Muscle layer of duodenum (tissue), 2 donors: ENCODE results near the gene PBXIP1.
A peak's percentile ranks its signal among the peaks of the same experiment; 100 is the strongest.

Experiments
- H3K27ac ChIP-seq: one replicate; pipeline ENCODE4 v1.7.0; 2013; ENCODE audit warnings: mild to moderate bottlenecking, low read length
- H3K27me3 ChIP-seq: one replicate; pipeline ENCODE4 v1.7.0; 2013; ENCODE audit warnings: low read depth, mild to moderate bottlenecking, control low read depth, low read length
- H3K36me3 ChIP-seq, 2 donors: one replicate each; pipeline ENCODE4 v1.7.0; 2013; ENCODE audit warnings: low read length in 2 of 2, control low read depth in 1 of 2, mild to moderate bottlenecking in 1 of 2; ENCODE audit not compliant: insufficient read depth in 2 of 2, control insufficient read depth in 1 of 2
- H3K4me1 ChIP-seq, 2 donors: one replicate each; pipeline ENCODE4 v1.7.0; 2013; ENCODE audit warnings: low read length in 2 of 2, mild to moderate bottlenecking in 2 of 2, control low read depth in 1 of 2, moderate library complexity in 1 of 2; ENCODE audit not compliant: insufficient read depth in 2 of 2, control insufficient read depth in 1 of 2
- H3K4me3 ChIP-seq, 2 donors: one replicate each; pipeline ENCODE4 v1.7.0; 2013; ENCODE audit warnings: low read length in 2 of 2, low read depth in 1 of 2, mild to moderate bottlenecking in 1 of 2
- H3K9me3 ChIP-seq, 2 donors: one replicate each; pipeline ENCODE4 v1.7.0; 2013; ENCODE audit warnings: low read length in 2 of 2, control low read depth in 1 of 2, mild to moderate bottlenecking in 1 of 2; ENCODE audit not compliant: control insufficient read depth in 1 of 2
- donor health status: healthy.

The PBXIP1 gene, protein sequence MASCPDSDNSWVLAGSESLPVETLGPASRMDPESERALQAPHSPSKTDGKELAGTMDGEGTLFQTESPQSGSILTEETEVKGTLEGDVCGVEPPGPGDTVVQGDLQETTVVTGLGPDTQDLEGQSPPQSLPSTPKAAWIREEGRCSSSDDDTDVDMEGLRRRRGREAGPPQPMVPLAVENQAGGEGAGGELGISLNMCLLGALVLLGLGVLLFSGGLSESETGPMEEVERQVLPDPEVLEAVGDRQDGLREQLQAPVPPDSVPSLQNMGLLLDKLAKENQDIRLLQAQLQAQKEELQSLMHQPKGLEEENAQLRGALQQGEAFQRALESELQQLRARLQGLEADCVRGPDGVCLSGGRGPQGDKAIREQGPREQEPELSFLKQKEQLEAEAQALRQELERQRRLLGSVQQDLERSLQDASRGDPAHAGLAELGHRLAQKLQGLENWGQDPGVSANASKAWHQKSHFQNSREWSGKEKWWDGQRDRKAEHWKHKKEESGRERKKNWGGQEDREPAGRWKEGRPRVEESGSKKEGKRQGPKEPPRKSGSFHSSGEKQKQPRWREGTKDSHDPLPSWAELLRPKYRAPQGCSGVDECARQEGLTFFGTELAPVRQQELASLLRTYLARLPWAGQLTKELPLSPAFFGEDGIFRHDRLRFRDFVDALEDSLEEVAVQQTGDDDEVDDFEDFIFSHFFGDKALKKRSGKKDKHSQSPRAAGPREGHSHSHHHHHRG

DNA sequence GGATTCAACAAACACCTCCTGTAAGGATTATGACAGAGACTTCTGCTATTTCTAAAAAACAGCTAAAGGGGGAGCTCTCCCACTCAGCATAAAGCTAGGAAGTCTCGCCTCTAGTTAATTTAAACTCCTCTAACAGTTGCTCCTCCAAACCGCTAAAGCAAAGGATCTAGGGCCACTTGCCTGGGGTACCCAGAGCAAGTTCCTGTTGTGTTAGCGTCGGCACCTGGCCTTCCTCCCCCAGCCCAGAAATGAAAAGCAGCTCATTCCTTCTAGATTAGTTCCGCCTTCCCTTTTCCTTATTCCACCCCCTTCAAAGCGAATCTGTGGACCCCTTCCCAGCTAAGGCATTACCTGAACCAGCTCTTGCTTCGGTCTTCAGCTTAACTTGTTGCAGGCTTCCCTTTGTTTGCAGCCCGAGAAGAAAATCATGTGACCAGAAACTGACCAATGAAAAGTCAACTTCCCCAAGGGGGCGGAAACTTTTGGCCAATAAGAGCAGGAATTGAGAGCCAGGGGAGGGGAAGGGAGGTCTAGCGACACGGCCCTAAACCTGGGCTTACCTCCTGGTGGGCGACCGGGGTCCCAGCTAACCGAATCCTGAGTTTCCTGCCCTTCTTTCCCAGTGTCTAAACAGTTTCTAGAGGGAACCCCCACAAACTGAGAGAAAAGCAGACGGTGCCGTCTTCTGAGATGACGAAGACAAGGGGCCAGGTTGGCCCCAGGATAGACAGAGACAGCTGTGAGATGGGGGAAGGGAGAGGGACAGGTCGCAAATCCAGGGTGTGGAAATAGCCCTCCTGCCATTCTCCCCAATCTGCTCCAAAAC, at the start of gene PBXIP1:
Gene PBXIP1 (minus strand): TSS at position 382 of the 826 bp plus-strand sequence. CDS start 2,378 bp downstream, outside the sequence.
- Histone ChIP-seq H3K4me1 (peaks cover 30 to 69% of the 10 kb centered on the region in 2 donors), H3K36me3 (peaks cover 7 to 23% of the 10 kb centered on the region in 2 donors), H3K4me3 (peak within 1 kb of the TSS; percentile 78 to 96), H3K9me3 (no peaks in the 10 kb centered on the region), H3K27me3 (no peaks in the 10 kb centered on the region), H3K27ac (peak within 1 kb of the TSS; percentile 83)

DNA sequence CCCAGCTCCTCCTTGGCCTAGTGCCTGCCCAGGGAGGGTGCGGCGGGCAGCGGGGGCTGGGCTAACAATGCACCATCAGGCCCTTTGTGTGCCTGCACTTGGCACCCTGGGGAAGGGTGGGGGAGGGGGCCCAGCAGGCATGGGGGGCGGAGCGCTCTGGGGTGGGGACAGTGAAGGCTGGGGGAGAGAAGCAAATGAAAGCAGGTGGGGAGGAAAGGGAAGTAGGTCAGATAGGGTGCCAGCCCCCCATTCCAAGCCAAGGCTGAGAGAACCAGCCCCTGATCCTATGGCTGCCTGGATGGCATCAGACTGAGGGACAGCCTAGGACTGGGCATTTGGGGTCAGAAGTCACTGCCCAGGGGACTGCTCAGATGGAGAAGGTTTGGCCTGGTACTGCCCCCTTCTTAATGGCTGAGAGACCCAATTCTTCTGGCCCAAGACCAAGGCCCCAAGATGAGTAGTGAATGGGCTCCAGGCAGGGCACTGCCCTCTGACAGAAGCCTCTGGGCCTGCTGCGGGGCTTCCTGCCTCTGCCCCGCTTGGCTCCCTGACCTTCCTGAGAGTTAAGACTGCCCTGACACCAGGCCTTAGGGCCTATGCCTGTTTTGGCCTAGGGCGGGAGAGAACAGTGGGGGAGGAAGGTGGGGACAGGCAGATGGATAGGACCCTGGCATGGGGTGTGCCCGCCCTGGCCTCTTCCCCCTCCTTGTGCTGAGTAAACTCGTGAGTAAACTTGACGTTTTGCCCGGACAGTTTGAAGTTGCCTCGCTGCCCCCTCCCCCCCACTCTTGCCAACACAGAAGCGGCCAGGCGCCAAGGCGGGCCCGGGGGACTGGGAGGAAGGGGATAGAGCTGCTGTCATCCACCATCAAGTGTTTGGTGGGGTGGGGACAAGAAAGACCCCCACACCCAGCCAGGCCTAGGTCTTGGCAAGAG, 49.4 kb upstream of the PBXIP1 start:
- peak overlapping the region; percentile 92 to 93 for H3K4me3 ChIP-seq
- H3K9me3 ChIP-seq, result no peaks in the 10 kb centered on the region
- H3K27me3 ChIP-seq, result no peaks in the 10 kb centered on the region
- H3K4me1 ChIP-seq, result peaks cover 18 to 38% of the 10 kb centered on the region in 2 donors
- peaks cover 0 to 5% of the 10 kb centered on the region in 2 donors for H3K36me3 ChIP-seq
- peak overlapping the region; percentile 97 for H3K27ac ChIP-seq

DNA sequence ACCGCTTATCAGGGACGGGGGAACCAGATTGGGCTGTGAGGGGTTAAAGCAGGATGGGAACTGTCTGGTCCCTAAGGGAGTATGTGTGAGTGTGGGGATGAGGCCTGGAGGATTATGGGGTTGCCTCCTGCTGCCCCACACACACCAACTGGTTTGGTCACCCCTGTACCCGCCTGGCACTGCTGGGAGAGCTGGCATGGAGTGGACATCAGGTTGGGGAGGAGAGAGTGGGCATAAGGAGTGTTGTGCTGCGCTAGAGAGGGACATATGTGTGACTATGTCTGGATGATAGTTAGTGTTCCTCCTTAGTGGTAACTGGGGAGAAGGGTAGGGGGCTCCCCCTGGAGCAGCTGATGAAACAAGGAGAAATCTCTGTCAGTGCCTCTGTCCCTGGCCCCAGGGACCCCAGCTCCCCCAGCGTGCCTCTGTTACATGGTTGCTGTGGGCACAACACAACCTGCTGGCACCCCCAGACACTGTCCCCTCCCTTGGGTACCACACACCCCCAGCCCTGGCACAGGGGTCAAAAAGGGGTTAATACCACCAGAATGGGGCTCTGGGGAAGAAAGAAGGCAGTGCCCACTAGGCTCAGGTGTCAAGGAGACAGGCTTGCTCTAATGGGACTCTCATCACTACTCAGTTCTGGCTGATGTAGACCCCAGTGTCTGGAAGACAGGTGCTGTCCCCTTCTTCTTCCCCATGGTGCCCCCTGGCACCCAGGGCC, 48.6 kb upstream of the PBXIP1 start:
- peaks cover 0 to 5% of the 10 kb centered on the region in 2 donors for H3K36me3 ChIP-seq
- H3K4me1 ChIP-seq, result peaks cover 17 to 40% of the 10 kb centered on the region in 2 donors
- H3K27ac ChIP-seq, result peak overlapping the region; percentile 97
- peak overlapping the region; percentile 92 to 93 for H3K4me3 ChIP-seq
- H3K9me3 ChIP-seq, result no peaks in the 10 kb centered on the region
- H3K27me3 ChIP-seq, result no peaks in the 10 kb centered on the region

DNA sequence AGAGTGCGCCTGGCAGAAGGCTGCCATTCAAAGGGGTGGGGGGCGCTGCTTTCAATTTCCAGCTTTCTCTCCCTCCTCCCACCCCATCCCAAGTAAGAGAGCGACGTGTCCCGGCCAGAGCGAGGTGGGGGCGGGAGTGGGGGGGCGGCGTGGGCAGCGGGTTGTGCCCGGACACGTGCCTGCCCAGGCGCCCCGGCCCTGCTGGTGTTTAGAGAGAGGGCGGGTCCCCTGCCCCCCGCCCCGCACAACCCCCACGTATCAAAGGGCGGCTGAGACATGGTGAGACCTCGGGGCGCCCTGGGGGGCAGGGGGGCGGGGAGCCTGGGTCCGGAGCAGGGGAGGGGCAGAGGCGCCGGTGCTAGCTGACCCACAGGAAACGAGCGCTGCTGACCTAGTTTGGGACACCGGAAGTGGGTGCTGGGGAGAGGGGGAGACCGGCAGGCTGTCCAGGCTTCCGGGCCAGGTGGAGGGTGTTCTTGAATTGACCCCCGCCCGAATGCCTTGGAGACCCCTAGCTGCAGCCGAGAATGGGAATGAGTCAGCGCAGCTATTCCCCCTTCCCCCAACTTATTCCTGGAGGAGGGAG, 48.0 kb upstream of the PBXIP1 start:
- peaks cover 17 to 45% of the 10 kb centered on the region in 2 donors for H3K4me1 ChIP-seq
- H3K27ac ChIP-seq, result peak overlapping the region; percentile 97
- H3K27me3 ChIP-seq, result no peaks in the 10 kb centered on the region
- H3K36me3 ChIP-seq, result peaks cover 0 to 5% of the 10 kb centered on the region in 2 donors
- H3K4me3 ChIP-seq, result peak overlapping the region; percentile 92 to 93
- H3K9me3 ChIP-seq, result no peaks in the 10 kb centered on the region

DNA sequence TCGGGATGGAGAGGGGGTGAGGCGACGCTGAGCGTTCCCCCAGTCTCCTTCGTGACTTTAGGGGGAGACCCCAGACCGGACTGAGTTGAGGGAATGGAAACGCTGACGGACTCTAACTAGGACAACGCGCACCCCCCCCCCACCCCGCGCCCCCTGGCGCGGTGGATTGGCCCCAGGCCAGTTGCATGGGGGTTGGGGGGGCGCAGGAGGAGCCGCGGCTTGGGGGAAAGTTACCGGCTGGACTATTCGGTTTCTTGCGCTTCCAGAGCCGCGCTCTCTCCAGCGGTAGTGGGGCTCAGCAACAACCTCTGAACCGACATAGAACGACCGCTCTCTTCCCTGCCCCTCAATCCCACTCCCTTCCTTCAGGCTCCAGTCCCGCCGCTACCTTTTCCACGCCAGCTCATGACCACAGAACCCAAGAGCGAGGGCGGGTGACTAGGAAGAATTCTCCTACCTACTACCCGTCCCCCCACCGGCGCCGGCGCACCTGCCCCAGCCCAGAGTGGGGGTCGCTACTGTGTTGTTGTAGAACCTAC, 47.4 kb upstream of the PBXIP1 start:
- Histone ChIP-seq H3K4me1 (peaks cover 17 to 46% of the 10 kb centered on the region in 2 donors), H3K36me3 (peaks cover 0 to 5% of the 10 kb centered on the region in 2 donors), H3K27me3 (no peaks in the 10 kb centered on the region), H3K4me3 (peak overlapping the region; percentile 92 to 93), H3K27ac (peak overlapping the region; percentile 97), H3K9me3 (no peaks in the 10 kb centered on the region)

DNA sequence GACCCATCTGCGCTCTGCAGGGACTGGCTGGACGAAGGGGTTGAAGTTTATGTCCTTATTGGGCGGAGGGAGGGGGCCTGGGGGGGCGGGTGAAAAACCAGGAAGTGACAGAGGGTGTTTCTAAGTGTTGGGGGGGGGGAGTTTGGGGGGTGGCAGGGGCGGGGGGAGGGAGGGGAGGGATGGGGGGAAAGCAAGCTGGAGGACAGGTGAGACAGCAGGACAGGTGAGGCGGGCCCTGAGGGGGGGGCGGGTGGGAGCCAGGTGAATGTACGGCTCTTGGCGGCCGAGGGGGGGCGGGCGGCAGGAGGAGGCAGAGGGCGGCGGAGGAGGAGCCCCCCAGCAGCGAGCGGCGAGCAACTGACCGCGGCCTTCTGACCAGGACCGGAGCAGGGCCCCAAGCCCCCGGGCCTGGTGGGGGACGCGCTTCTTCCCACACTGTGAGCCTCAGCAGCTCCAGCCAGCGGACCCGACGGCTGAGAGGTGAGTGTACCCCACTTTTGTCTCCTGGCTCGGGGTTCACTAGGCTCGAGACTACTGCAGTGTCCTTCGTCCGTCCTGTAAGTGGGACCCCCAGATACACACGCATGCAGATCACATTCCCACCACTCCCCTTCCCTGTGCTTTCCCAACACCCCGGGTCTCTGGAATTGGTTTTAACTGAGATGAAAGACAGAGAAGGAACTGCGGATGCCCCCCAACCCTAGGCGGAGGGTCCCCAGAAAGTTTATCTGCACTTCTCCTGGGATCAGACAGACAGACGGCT, 46.7 kb upstream of the PBXIP1 start, which contains the start of gene ZBTB7B:
Gene ZBTB7B (plus strand): TSS at position 339 of the 763 bp plus-strand sequence. CDS start 11,859 bp downstream, outside the sequence.
- H3K4me3 ChIP-seq, result peak within 1 kb of the TSS; percentile 92 to 93
- H3K9me3 ChIP-seq, result no peaks in the 10 kb centered on the region
- H3K4me1 ChIP-seq, result peaks cover 16 to 46% of the 10 kb centered on the region in 2 donors
- H3K27ac ChIP-seq, result peak within 1 kb of the TSS; percentile 97
- H3K27me3 ChIP-seq, result no peaks in the 10 kb centered on the region
- H3K36me3 ChIP-seq, result peaks cover 0 to 5% of the 10 kb centered on the region in 2 donors

DNA sequence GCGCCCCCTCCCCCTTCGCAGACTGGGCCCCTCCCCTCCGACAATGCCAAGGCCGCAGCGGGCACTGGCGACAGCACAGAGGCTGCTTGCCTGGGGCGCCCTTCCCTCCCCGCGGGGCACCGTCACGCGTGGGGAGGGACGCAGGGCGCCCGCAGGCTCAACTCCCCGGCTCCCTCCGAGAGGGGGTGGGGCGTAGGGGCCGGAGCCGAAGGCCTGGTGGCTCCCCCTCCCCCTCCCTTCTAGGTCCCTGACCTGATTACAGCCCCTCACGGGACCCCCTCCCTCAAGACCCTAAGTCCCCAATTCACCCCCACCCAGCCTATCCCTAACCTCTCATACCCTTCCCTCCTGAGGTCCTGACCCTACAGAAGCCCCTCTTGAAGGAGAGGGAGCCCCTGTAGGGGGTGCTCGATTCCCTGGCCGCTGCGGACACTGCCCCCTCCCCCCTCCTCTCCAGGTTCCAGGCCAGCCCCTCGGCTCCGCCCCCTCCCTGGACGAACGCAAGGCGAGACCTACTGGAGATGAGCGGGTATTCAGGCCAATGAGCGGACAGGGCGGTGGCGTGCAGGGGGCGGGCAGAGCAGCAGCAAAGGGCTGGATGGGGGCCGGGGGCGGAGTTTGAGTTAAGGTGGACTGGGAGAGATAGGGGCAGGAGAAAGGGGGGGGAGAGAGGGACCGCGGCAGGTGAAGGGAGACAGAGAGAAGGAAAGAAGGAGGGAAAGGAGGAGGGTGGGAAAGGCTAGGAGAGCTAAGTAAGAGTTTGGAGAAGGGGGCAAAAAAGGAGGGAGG, 46.0 kb upstream of the PBXIP1 start:
- no peaks in the 10 kb centered on the region for H3K9me3 ChIP-seq
- H3K27me3 ChIP-seq, result no peaks in the 10 kb centered on the region
- H3K36me3 ChIP-seq, result peaks cover 0 to 5% of the 10 kb centered on the region in 2 donors
- H3K4me3 ChIP-seq, result peak overlapping the region; percentile 83 to 89
- peak overlapping the region; percentile 96 for H3K27ac ChIP-seq
- peaks cover 9 to 40% of the 10 kb centered on the region in 2 donors for H3K4me1 ChIP-seq

DNA sequence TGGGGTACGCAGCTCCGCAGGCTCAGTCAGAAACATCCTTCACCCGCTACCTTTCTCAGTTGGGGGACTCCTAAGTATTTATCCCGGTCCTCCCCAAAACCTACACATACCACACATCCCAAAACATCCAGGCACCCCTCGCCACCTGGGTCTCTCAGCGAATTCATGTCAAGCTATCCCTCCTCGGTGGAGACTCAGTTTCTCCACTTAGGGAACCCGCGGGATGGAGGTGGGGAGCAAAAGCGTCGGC, 45.5 kb upstream of the PBXIP1 start:
- H3K27me3 ChIP-seq, result no peaks in the 10 kb centered on the region
- no peaks in the 10 kb centered on the region for H3K9me3 ChIP-seq
- peak overlapping the region; percentile 96 for H3K27ac ChIP-seq
- H3K36me3 ChIP-seq, result peaks cover 0 to 5% of the 10 kb centered on the region in 2 donors
- H3K4me1 ChIP-seq, result peaks cover 4 to 39% of the 10 kb centered on the region in 2 donors
- peak overlapping the region; percentile 83 to 89 for H3K4me3 ChIP-seq
